ENCODE measurements around the gene TMEM184B.

The TMEM184B gene

DNA sequence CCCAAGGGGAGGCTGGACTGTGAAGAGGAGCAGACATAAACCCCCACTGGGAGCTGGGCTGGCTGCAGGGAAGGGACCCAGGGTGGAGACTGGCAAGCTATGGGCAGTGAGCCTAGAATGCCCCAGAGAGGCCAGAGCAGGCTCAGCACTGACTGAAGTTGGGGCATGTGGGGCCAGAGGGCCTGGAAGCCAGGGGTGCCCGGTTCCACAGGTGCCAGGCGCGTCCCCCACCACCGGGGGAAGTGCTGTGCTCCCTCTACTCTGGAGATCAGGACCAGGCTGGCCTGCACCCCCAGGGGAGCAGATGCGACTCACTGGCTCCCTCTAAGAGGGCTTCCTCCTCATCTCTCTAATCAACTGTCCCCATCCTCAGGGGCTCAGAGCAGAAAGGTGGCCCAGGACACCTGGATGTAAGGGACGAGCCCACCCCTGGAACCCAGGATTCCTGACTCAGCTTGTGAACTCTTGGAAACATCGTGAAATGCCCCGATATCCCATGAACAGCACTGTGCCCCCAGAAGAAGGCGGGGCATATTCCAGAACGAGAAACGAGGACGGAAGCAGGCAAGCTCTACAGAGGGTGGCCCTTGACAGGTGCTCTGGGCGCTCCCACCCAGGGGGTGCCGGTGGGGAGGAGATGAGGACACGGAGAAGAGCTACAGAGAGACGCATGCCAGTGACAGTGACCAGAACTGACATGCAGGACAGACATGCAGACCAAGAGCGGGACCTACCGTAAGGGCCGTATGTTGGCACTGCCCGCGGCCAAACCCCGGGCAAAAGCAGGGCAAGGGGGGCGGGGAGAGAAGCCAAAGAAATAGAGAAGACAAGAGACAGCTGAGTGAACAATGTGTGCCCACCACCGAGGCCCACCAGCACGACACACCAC is 50.7 kb downstream of the TMEM184B start:
- no peak for DNase-seq

DNA sequence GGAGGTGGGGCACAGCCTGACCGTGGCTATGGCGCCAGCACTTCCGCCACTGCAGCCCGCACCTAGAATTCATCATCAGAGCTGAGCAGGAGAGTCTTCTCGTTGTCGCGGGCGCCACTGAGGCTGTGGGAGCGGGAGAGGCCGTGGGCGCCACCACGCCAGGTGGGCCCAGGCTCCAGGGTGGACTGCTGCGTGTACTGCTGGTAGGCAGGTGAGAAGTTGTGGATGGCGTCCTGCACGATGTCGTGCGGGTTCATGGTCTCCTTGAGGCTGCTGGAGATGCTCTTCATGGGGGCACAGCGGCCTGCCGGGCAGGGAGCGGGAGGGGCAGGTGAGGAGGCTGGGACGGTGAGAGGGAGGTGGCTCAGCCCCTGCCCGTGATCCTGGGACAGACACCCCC is 51.4 kb downstream of the TMEM184B start:
- no peak for DNase-seq

DNA sequence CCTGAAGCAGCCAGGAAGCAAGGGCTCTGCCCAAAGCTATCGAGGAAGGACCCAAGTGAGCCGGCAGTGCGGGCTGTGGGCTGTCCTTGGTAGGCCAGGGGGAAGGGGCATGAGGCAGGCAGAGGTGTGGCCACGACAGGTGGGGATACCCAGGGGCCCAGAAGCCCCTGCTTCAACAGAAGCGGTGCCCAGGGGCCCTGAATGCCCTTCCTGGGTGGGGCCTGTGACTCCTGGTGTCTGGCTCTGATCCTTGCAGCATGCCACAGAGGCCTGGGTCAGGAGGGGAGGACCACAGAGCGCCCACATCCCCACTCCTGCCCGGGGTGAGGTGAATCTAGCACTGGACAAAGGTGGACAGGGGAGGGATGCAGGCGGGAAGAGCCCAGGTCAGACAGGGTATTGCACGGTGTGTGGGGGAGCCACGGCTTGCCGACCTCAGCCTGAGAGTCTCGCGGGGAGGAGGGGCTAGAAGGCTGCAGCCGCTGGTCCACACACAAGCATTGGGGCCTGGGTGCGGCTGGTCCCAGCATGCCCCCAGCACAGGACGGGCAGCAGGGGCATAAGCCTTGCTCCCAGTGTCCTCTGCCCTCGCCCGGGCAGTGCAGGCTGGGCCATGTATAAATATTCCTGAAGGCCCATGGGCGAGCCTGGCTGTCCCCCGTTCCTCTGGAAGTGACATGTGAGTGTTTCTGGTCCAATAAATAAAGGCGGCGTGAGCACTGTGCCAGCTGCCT is 52.0 kb downstream of the TMEM184B start:
- no peak for DNase-seq

DNA sequence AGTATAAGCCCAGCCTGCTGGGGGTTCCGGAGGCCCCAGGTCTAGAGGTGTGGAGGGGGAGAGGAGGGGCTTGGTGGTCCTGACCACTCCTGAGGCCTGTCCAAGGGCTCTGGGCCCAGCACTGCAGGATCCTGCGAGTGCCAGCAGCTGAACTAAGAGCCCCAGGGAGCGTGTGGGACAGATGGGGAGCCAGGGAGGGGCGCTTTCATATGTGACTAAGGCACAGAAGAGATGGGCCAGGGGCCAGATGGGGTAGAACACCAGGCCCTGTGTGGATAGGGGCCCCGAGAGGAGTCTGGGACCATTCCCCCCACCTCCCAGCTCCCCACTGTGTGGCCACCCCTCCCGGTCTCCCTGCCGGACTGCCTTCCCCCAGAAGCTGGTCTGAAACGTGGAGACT is 52.6 kb downstream of the TMEM184B start:
- no peak for DNase-seq

- peak; percentile 80 for DNase-seq
These were observed 53.2 kb downstream of the TMEM184B start for GRCh38 chr22:38219632-38220031.

DNA sequence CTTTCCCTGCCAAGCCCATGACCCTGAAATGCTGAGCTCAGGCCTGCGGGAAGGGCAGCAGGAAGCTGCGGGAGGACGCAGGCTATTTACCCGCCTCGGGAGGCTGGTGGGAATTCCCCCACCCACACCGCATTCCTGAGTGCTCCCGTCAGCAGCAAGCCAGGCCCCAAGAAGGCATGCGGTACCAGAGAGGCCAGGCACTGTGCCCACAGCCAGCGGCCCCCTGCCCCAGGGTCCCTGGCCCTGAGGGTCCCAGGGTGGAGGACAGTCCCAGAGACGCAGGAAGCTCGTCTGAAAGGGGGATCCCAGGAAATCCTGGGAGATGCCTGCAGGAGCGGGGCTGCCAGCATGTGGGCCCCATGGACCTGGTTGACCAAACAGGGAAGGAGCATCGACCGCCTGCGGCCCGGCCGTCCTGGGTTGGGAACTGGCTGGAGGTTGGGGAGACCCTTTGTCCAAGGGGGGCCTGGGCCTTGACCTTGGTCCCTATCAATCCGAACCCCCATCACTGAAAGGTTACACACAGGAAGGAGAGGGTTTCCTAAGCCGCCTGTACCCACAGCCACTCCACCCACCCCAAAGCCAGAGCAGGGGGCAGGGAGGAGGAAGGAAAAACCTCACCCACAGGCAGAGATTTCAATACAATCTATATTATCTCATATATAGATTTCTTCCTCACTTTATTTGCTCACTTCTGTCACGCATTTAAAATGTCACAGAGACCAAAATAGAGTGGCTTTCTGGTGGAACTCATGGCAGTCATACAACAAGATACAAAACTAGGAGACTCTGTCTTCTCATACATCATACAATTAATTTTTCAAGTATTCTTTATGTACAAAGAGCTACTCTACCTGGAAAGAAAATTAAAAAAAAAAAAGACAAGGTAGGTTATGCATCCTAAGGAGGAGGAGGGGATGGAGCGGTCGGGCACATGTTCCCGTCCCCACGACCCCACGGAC is 53.9 kb downstream of the TMEM184B start:
- no peak for DNase-seq

- DNase-seq = no peak
These were observed 57.4 kb downstream of the TMEM184B start for GRCh38 chr22:38215156-38216038.

GRCh38 chr22:38214302-38215056 is 58.3 kb downstream of the TMEM184B start:
- DNase-seq = no peak

GRCh38 chr22:38213990-38214301 is 58.9 kb downstream of the TMEM184B start:
- DNase-seq = no peak

GRCh38 chr22:38213319-38213989 is 59.4 kb downstream of the TMEM184B start:
- no peak for DNase-seq

GRCh38 chr22:38212442-38212841 is 60.4 kb downstream of the TMEM184B start:
- peak; percentile 33 for DNase-seq

GRCh38 chr22:38211556-38211955 is 61.3 kb downstream of the TMEM184B start:
- DNase-seq = no peak

GRCh38 chr22:38208551-38208968 is 64.2 kb downstream of the TMEM184B start:
- no peak for DNase-seq

GRCh38 chr22:38207898-38208432 is 64.8 kb downstream of the TMEM184B start:
- DNase-seq = no peak

GRCh38 chr22:38205261-38206128 is 67.3 kb downstream of the TMEM184B start:
- DNase-seq = no peak

- no peak for DNase-seq
These were observed 68.0 kb downstream of the TMEM184B start for GRCh38 chr22:38204784-38205183.

DNA sequence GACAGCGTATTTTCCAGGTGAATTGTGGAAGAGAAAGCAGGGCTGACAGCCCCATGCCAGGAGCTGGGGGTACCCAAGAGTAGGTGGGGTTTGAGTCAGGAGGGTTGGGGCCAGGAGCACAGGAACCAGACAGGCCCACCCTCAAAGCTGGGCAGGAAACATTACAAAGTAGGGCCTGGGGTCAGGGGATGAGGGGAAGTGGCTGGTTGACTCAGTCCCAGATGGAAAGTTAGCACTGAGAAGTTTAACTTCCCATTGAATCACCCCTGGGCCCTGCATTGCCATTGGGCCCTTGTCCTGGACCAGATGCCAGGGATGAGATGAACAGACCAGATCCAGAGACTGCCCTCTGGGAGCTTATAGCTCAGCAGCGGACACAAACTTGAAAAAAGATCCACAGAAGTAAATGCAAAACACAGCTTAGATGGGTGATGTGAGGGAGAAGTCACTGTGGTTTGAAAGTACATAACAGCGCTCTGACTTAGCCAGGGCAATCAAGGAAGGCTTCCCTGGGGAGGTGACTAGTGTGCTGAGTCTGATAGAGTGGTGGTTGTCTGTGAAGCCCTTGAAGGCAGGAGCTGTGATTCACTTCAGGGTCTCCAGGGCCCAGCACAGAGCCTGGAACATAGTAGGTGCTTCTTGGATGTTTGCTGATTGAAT is 68.8 kb downstream of the TMEM184B start:
- DNase-seq = no peak

DNA sequence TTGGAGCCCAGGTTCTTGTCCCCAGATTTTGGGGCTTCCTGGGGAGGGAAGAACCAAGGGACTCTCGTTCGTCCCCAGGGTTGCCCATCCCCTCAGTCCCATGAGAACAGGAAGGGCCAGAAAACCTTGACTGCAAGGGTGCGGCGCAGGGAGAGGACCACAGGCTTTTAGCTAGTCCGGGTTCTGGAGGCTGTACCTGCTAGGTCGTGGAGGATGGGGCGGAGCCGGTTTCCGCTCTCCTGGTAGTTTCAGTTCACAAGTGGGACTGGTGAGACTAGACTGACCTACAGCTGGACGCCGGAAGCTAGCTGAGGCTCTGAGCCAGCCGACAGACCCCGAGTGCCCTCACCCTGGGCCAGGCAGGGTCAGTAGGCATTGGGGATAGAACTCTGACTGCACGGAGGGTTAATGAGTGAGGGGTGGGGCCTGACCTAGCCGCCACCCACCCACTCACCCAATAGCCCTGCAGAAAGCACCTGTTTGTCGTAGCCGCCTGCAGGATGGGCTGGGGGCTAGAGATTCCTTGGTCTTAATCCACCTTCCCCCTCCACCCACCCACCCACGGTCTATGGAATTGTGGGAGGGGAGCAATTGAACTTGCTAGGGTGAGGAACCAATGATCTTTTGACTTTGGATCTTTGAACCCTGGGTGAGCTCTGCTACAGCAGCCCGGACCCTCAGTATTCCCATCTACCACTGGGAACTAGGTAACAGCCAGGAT is 69.6 kb downstream of the TMEM184B start:
- peak; percentile 36 for DNase-seq

Data from NCI-H82 (cell line).